Mucosa of rectum (tissue), 2 donors: ENCODE results near the gene ZNF410.

Experiments used
- H3K27ac ChIP-seq, 2 donors: one replicate each; pipeline ENCODE4 v1.7.0; 2013; ENCODE audit warnings: inconsistent platforms in 2 of 2, low read depth in 2 of 2, low read length in 2 of 2
- H3K27me3 ChIP-seq, 2 donors: one replicate each; pipeline ENCODE4 v1.7.0; 2013; ENCODE audit warnings: low read length in 2 of 2; ENCODE audit not compliant: control insufficient read depth in 2 of 2, insufficient read depth in 2 of 2
- H3K36me3 ChIP-seq, 2 donors: one replicate each; pipeline ENCODE4 v1.7.0; 2013; ENCODE audit warnings: low read length in 2 of 2; ENCODE audit not compliant: control insufficient read depth in 2 of 2, insufficient read depth in 2 of 2
- H3K4me1 ChIP-seq, 2 donors: one replicate each; pipeline ENCODE4 v1.7.0; 2013; ENCODE audit warnings: low read length in 2 of 2, mild to moderate bottlenecking in 1 of 2; ENCODE audit not compliant: control insufficient read depth in 2 of 2, insufficient read depth in 2 of 2
- H3K4me3 ChIP-seq, 2 donors: one replicate each; pipeline ENCODE4 v1.7.0; 2013; ENCODE audit warnings: low read length in 2 of 2
- H3K9ac ChIP-seq, 2 donors: one replicate each; pipeline ENCODE4 v1.7.0; 2013; ENCODE audit warnings: low read length in 2 of 2, low read depth in 1 of 2, mild to moderate bottlenecking in 1 of 2
- H3K9me3 ChIP-seq, 2 donors: one replicate each; pipeline ENCODE4 v1.7.0; 2013; ENCODE audit warnings: low read length in 2 of 2; ENCODE audit not compliant: control insufficient read depth in 2 of 2
- donor health status: healthy.
- donor health status: Normal muscosa, but diverticular disease.

ZNF410 gene

GRCh38 chr14:73944432-73945158, 57.9 kb downstream of the ZNF410 start:
- Histone ChIP-seq H3K4me1 (peaks cover 19 to 34% of the 10 kb centered on the region in 2 donors), H3K27me3 (no peaks in the 10 kb centered on the region), H3K9me3 (no peaks in the 10 kb centered on the region), H3K9ac (no peak overlapping the region), H3K27ac (peak overlapping the region; percentile 66 to 68), H3K36me3 (peaks cover 5 to 18% of the 10 kb centered on the region in 2 donors), H3K4me3 (no peak overlapping the region)

- H3K27ac ChIP-seq = peak overlapping the region; percentile 66 to 68
- H3K27me3 ChIP-seq = no peaks in the 10 kb centered on the region
- H3K4me3 ChIP-seq = no peak overlapping the region
- peaks cover 19 to 35% of the 10 kb centered on the region in 2 donors for H3K4me1 ChIP-seq
- H3K36me3 ChIP-seq = peaks cover 5 to 13% of the 10 kb centered on the region in 2 donors
- no peaks in the 10 kb centered on the region for H3K9me3 ChIP-seq
- no peak overlapping the region for H3K9ac ChIP-seq
Observed at GRCh38 chr14:73945159-73945670, 58.6 kb downstream of the ZNF410 start.

GRCh38 chr14:73949752-73950734, 63.4 kb downstream of the ZNF410 start, which contains the start of the genes COQ6 and FAM161B:
Gene COQ6, plus strand, starts transcription at chr14:73950302. Its CDS starts 31 bp downstream, at chr14:73950333.
Gene FAM161B, minus strand, starts transcription at chr14:73950094. Its CDS starts 68 bp downstream, at chr14:73950026.
- peaks cover 12 to 19% of the 10 kb centered on the region in 2 donors for H3K4me1 ChIP-seq
- peak within 1 kb of the TSS; percentile 91 to 93 for H3K4me3 ChIP-seq
- peak within 1 kb of the TSS; percentile 83 to 94 for H3K27ac ChIP-seq
- H3K36me3 ChIP-seq = peaks cover 7% of the 10 kb centered on the region in 2 donors
- peak within 1 kb of the TSS; percentile 76 to 86 for H3K9ac ChIP-seq
- no peaks in the 10 kb centered on the region for H3K9me3 ChIP-seq
- no peaks in the 10 kb centered on the region for H3K27me3 ChIP-seq

GRCh38 chr14:73953731-73954130, 67.1 kb downstream of the ZNF410 start:
- H3K27ac ChIP-seq = no peak overlapping the region

GRCh38 chr14:73955674-73956073, 69.0 kb downstream of the ZNF410 start:
- no peak overlapping the region for H3K4me3 ChIP-seq
- H3K36me3 ChIP-seq = peaks cover 40 to 45% of the 10 kb centered on the region in 2 donors
- H3K27me3 ChIP-seq = no peaks in the 10 kb centered on the region
- H3K4me1 ChIP-seq = peaks cover 3 to 4% of the 10 kb centered on the region in 2 donors
- no peak overlapping the region for H3K9ac ChIP-seq
- H3K27ac ChIP-seq = no peak overlapping the region
- no peaks in the 10 kb centered on the region for H3K9me3 ChIP-seq

More at GRCh38 chr14:73953731-73954130, 67.1 kb downstream of the ZNF410 start:
- peaks cover 27 to 29% of the 10 kb centered on the region in 2 donors for H3K36me3 ChIP-seq
- no peaks in the 10 kb centered on the region for H3K9me3 ChIP-seq
- no peak overlapping the region for H3K4me3 ChIP-seq
- H3K4me1 ChIP-seq = peaks cover 7 to 10% of the 10 kb centered on the region in 2 donors
- no peaks in the 10 kb centered on the region for H3K27me3 ChIP-seq
- H3K9ac ChIP-seq = no peak overlapping the region

- Histone ChIP-seq H3K4me1 (no peaks in the 10 kb centered on the region), H3K36me3 (peaks cover 62 to 67% of the 10 kb centered on the region in 2 donors), H3K9ac (no peak overlapping the region), H3K27me3 (no peaks in the 10 kb centered on the region), H3K27ac (no peak overlapping the region), H3K9me3 (no peaks in the 10 kb centered on the region), H3K4me3 (no peak overlapping the region)
Observed at GRCh38 chr14:73958591-73958990, 71.9 kb downstream of the ZNF410 start.

GRCh38 chr14:73961192-73961591, 74.5 kb downstream of the ZNF410 start:
- no peaks in the 10 kb centered on the region for H3K9me3 ChIP-seq
- H3K4me3 ChIP-seq = no peak overlapping the region
- H3K27me3 ChIP-seq = no peaks in the 10 kb centered on the region
- H3K36me3 ChIP-seq = peaks cover 67 to 78% of the 10 kb centered on the region in 2 donors
- no peak overlapping the region for H3K9ac ChIP-seq
- no peaks in the 10 kb centered on the region for H3K4me1 ChIP-seq
- H3K27ac ChIP-seq = no peak overlapping the region

- no peaks in the 10 kb centered on the region for H3K27me3 ChIP-seq
- no peak overlapping the region for H3K4me3 ChIP-seq
- H3K9me3 ChIP-seq = no peaks in the 10 kb centered on the region
- H3K27ac ChIP-seq = no peak overlapping the region
- H3K4me1 ChIP-seq = no peaks in the 10 kb centered on the region
- H3K9ac ChIP-seq = no peak overlapping the region
- H3K36me3 ChIP-seq = peaks cover 77 to 78% of the 10 kb centered on the region in 2 donors
Observed at GRCh38 chr14:73965216-73965615, 78.6 kb downstream of the ZNF410 start.

- H3K9ac ChIP-seq = no peak overlapping the region
- H3K36me3 ChIP-seq = peaks cover 67 to 69% of the 10 kb centered on the region in 2 donors
Observed at GRCh38 chr14:73968885-73969284, 82.2 kb downstream of the ZNF410 start.

More at GRCh38 chr14:73968885-73969284, 82.2 kb downstream of the ZNF410 start:
- Histone ChIP-seq H3K27ac (no peak overlapping the region), H3K9me3 (no peaks in the 10 kb centered on the region), H3K27me3 (no peaks in the 10 kb centered on the region), H3K4me1 (peaks cover 0 to 18% of the 10 kb centered on the region in 2 donors), H3K4me3 (no peak overlapping the region)
